Measurements from ENCODE around the gene BTBD7.

DNA sequence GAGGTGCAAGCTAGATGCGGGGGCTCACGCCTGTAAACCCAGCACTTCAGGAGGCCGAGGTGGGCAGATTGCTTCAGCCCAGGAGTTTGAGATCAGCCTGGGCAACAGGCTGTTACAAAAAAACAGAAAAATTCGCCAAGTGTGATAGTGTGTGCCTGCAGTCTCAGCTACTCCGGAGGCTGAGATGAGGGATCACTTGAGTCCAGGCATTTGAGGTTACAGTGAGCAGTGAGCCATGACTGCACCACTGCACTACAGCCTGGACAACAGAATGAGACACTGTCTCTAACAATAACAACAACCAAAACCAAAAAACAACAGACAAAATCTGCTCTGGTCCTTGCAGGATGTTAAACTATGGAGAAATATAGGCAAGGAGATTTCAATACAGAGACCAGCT lies 13.9 kb downstream of the BTBD7 start:
- TF ChIP-seq, protein P1, sequence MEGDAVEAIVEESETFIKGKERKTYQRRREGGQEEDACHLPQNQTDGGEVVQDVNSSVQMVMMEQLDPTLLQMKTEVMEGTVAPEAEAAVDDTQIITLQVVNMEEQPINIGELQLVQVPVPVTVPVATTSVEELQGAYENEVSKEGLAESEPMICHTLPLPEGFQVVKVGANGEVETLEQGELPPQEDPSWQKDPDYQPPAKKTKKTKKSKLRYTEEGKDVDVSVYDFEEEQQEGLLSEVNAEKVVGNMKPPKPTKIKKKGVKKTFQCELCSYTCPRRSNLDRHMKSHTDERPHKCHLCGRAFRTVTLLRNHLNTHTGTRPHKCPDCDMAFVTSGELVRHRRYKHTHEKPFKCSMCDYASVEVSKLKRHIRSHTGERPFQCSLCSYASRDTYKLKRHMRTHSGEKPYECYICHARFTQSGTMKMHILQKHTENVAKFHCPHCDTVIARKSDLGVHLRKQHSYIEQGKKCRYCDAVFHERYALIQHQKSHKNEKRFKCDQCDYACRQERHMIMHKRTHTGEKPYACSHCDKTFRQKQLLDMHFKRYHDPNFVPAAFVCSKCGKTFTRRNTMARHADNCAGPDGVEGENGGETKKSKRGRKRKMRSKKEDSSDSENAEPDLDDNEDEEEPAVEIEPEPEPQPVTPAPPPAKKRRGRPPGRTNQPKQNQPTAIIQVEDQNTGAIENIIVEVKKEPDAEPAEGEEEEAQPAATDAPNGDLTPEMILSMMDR (IDR thresholded peaks at IDR 0.05): no peak
- TF ChIP-seq POLR2A (IDR thresholded peaks at IDR 0.05): no peak
